ENCODE results near the gene OCSTAMP. TPM values are rescaled to one million over a fixed set of nuclear protein-coding genes. Genes with fewer than 3 reads are reported as not detected.

The OCSTAMP gene
- total RNA-seq, 1 experiment from 2014 or later, result not detected

DNA sequence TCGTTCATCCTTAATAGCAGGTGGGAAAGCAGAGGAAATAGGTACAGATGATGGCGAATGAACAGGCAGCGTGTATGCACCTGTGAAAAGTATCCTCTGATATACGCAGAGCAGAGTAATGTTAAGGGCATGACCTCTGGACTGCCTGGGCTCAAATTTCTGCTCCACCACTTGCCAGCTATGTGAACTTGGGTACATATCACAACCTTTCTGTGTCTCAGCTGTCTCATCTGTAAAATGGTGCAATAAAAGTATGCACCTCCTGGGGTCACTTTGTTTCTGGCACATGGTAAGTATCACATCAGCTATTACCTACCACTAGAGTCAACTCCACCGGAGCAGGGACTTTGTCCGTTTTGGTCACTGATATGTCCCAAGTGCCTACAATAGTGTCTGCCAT is 2.5 kb downstream of the OCSTAMP start:
- ATAC-seq, result no peak
- TF ChIP-seq, protein P1, sequence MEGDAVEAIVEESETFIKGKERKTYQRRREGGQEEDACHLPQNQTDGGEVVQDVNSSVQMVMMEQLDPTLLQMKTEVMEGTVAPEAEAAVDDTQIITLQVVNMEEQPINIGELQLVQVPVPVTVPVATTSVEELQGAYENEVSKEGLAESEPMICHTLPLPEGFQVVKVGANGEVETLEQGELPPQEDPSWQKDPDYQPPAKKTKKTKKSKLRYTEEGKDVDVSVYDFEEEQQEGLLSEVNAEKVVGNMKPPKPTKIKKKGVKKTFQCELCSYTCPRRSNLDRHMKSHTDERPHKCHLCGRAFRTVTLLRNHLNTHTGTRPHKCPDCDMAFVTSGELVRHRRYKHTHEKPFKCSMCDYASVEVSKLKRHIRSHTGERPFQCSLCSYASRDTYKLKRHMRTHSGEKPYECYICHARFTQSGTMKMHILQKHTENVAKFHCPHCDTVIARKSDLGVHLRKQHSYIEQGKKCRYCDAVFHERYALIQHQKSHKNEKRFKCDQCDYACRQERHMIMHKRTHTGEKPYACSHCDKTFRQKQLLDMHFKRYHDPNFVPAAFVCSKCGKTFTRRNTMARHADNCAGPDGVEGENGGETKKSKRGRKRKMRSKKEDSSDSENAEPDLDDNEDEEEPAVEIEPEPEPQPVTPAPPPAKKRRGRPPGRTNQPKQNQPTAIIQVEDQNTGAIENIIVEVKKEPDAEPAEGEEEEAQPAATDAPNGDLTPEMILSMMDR (IDR thresholded peaks at IDR 0.05), result no peak
- no peak for TF ChIP-seq POLR2AphosphoS5 (IDR thresholded peaks at IDR 0.05; ENCODE audit: low read depth, low read length)
- no peak for TF ChIP-seq SIN3A (IDR thresholded peaks at IDR 0.05; ENCODE audit: borderline replicate concordance, insufficient read depth, low read depth, low read length)
- no peak for TF ChIP-seq TCF7L2 (IDR thresholded peaks at IDR 0.05; ENCODE audit: low read depth, low read length)
- no peaks in the 10 kb centered on the region for H3K9me3 ChIP-seq (ENCODE audit: control insufficient read depth, insufficient read depth, low read depth, low read length)
- intact Hi-C loops (cut with micrococcal nuclease; ENCODE audit: unreplicated experiment), result no loop called here
- no peaks in the 10 kb centered on the region for H3K36me3 ChIP-seq (ENCODE audit: control insufficient read depth, insufficient read depth, low read length)
- POLR2A ChIA-PET, result no interaction called here
- no peaks in the 10 kb centered on the region for H3K27me3 ChIP-seq (ENCODE audit: control insufficient read depth, insufficient read depth, low read length)
- CTCF ChIA-PET, result no interaction called here
- no peak overlapping the region for H3K4me3 ChIP-seq (ENCODE audit: low read depth in 2 of 2, low read length in 2 of 2)
- BruUV-seq (replicated peaks), result no TSS peak
- in situ Hi-C loops (cut with HindIII; ENCODE audit: low pct_unique_long_range_greater_than_20kb, low sequenced_read_pairs), result no loop called here
- H3K4me1 ChIP-seq (ENCODE audit: control insufficient read depth, insufficient read depth, low read length), result no peaks in the 10 kb centered on the region
- no peak overlapping the region for H3K27ac ChIP-seq (ENCODE audit: low read length)
- no peak for DNase-seq (ENCODE audit: low read depth, low spot score)

DNA sequence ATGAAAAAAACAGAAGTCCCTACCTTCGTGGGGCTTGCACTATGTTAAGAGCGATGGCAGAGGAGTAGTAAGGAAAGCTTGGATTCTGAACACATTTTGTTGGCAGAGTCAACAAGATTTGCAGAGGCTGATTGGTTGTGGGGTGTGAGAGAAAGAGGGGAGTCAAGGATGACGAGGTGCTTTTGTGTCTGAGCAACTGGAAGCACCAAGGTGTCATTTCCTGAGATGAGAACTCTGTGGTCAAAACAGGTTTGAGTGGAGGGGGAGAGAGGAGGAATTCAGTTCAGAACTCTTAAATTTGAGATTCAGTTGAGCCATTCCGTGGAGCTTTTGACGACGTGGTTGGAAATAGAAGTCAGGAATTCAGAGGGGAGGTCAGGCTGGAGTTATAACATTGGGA is 3.5 kb downstream of the OCSTAMP start:
- ChIA-PET CTCF (no interaction called here), POLR2A (no interaction called here)
- Histone ChIP-seq H3K27me3 (ENCODE audit: control insufficient read depth, insufficient read depth, low read length) (no peaks in the 10 kb centered on the region), H3K27ac (ENCODE audit: low read length) (no peak overlapping the region), H3K9me3 (ENCODE audit: control insufficient read depth, insufficient read depth, low read depth, low read length) (no peaks in the 10 kb centered on the region), H3K36me3 (ENCODE audit: control insufficient read depth, insufficient read depth, low read length) (no peaks in the 10 kb centered on the region), H3K4me3 (ENCODE audit: low read depth in 2 of 2, low read length in 2 of 2) (no peak overlapping the region), H3K4me1 (ENCODE audit: control insufficient read depth, insufficient read depth, low read length) (no peaks in the 10 kb centered on the region)
- DNase-seq (ENCODE audit: low read depth, low spot score) (no peak), ATAC-seq (no peak)
- no TSS peak for BruUV-seq (replicated peaks)
- TF ChIP-seq POLR2AphosphoS5 (IDR thresholded peaks at IDR 0.05; ENCODE audit: low read depth, low read length) (no peak), SIN3A (IDR thresholded peaks at IDR 0.05; ENCODE audit: borderline replicate concordance, insufficient read depth, low read depth, low read length) (no peak), TCF7L2 (IDR thresholded peaks at IDR 0.05; ENCODE audit: low read depth, low read length) (no peak)
- TF ChIP-seq, protein P2, sequence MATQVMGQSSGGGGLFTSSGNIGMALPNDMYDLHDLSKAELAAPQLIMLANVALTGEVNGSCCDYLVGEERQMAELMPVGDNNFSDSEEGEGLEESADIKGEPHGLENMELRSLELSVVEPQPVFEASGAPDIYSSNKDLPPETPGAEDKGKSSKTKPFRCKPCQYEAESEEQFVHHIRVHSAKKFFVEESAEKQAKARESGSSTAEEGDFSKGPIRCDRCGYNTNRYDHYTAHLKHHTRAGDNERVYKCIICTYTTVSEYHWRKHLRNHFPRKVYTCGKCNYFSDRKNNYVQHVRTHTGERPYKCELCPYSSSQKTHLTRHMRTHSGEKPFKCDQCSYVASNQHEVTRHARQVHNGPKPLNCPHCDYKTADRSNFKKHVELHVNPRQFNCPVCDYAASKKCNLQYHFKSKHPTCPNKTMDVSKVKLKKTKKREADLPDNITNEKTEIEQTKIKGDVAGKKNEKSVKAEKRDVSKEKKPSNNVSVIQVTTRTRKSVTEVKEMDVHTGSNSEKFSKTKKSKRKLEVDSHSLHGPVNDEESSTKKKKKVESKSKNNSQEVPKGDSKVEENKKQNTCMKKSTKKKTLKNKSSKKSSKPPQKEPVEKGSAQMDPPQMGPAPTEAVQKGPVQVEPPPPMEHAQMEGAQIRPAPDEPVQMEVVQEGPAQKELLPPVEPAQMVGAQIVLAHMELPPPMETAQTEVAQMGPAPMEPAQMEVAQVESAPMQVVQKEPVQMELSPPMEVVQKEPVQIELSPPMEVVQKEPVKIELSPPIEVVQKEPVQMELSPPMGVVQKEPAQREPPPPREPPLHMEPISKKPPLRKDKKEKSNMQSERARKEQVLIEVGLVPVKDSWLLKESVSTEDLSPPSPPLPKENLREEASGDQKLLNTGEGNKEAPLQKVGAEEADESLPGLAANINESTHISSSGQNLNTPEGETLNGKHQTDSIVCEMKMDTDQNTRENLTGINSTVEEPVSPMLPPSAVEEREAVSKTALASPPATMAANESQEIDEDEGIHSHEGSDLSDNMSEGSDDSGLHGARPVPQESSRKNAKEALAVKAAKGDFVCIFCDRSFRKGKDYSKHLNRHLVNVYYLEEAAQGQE (IDR thresholded peaks at IDR 0.05; ENCODE audit: insufficient read depth in 1 of 2, low read depth in 2 of 2, low read length in 1 of 2), result no peak
- TF ChIP-seq, protein P1 (IDR thresholded peaks at IDR 0.05), result no peak
- intact Hi-C loops (cut with micrococcal nuclease; ENCODE audit: unreplicated experiment) (no loop called here), in situ Hi-C loops (cut with HindIII; ENCODE audit: low pct_unique_long_range_greater_than_20kb, low sequenced_read_pairs) (no loop called here)

Data from Panc1 (cell line).